OCI-LY1 (cell line): ENCODE results near the gene GRIP1.

Experiments used
- CTCF ChIP-seq: fragments of 200-600 bp; sonication (generic), shearing (Covaris generic); IDR thresholded peaks from 2 replicates; pipeline ENCODE4 v1.5.1; 2017; ENCODE audit warnings: mild to moderate bottlenecking, antibody characterized with exemption, low read length, moderate library complexity, mixed read lengths
- EZH2 ChIP-seq: fragments of 200-600 bp; sonication (generic), shearing (Covaris generic); IDR thresholded peaks from 2 replicates; pipeline ENCODE4 v1.8.0; 2017; ENCODE audit warnings: borderline replicate concordance, mixed run types, mild to moderate bottlenecking, antibody characterized with exemption, low read length, moderate library complexity, mixed read lengths

GRCh38 chr12:66529934-66530333, 148.9 kb downstream of the GRIP1 start:
- TF ChIP-seq CTCF (no peak), EZH2 (no peak)
